GM12874 (cell line): ENCODE results near the gene SLC38A3.

ENCODE experiments used
- TF ChIP-seq, protein P1 (sequence below): IDR thresholded peaks from 2 replicates; pipeline ENCODE4 v1.5.1; 2011; ENCODE audit warnings: low read depth, mild to moderate bottlenecking, control low read depth, low read length, moderate library complexity; ENCODE audit not compliant: insufficient read depth

SLC38A3 gene

GRCh38 chr3:50260027-50260941, 55.2 kb downstream of the SLC38A3 start:
- TF ChIP-seq, protein P1, sequence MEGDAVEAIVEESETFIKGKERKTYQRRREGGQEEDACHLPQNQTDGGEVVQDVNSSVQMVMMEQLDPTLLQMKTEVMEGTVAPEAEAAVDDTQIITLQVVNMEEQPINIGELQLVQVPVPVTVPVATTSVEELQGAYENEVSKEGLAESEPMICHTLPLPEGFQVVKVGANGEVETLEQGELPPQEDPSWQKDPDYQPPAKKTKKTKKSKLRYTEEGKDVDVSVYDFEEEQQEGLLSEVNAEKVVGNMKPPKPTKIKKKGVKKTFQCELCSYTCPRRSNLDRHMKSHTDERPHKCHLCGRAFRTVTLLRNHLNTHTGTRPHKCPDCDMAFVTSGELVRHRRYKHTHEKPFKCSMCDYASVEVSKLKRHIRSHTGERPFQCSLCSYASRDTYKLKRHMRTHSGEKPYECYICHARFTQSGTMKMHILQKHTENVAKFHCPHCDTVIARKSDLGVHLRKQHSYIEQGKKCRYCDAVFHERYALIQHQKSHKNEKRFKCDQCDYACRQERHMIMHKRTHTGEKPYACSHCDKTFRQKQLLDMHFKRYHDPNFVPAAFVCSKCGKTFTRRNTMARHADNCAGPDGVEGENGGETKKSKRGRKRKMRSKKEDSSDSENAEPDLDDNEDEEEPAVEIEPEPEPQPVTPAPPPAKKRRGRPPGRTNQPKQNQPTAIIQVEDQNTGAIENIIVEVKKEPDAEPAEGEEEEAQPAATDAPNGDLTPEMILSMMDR = peak; percentile 100

- TF ChIP-seq, protein P1 = no peak
These were observed 55.9 kb downstream of the SLC38A3 start for GRCh38 chr3:50260942-50261441.

DNA sequence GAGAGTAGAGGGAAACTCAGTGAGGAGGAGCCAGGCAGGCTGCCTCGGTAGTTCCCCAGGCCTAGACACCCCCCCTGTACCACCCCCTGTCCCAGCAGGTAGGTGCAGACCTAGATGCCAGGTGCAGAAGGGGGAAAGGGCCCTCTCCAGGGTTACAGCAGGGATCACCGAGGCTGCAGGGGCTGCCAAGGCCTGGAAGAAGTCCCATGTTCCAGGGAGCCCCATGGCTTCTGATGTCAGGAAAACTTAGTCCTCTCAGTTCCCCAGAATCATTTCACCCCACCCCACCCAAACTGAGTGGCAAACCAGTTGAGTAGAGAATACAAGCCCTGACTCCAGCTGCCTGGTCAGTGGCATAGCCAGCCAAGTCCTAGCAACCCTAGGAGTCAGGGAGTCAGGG, 56.4 kb downstream of the SLC38A3 start:
- TF ChIP-seq, protein P1 = no peak

GRCh38 chr3:50262778-50263177, 57.7 kb downstream of the SLC38A3 start:
- TF ChIP-seq, protein P1 = no peak

DNA sequence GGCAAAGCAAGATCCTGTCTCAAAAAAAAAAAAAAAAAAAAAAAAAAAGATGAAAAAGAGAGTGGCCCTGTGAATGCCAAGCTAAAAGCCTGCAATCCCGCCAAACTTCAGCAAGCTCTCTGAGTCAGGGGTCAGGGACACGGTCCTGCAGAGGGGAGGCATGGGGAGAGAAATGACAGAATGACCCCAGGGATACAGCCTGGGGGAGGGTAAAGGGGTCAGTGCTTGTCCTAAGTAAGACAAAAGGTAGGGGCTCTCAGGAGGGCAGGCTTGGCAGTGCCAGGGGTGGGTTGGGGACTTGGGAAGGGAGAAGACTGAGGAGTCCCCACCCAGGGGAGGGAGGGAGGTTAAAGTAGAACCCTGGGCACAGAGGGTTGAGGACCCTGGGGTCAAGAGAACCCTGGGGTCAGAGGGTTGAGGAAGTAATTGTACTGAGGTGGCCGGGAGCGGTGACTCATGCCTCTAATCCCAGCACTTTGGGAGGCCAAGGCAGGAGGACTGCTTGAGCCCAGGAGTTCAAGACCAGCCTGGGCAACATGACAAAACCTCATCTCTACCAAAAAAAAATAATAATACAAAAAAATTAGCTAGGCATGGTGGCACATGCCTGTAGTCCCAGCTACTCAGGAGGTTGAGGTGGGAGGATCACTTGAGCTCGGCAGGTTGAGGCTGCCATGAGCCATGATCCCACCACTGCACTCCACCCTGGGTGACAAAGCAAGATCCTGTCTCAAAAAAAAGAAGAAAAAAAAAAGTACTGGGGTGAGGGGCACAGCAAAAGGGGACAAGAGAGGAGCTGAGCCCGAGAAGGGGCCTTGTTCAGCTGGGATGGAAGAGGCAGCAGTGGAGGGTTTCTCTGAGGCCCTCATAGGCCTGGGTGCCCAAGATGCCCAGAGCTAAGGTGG, 58.7 kb downstream of the SLC38A3 start:
- TF ChIP-seq, protein P1 = no peak

- TF ChIP-seq, protein P1 = no peak
These were observed 59.4 kb downstream of the SLC38A3 start for GRCh38 chr3:50264383-50264963.
